K562 (cell line): ENCODE data around the gene PEX5. TPM values are rescaled to one million over a fixed set of nuclear protein-coding genes. Genes with fewer than 3 reads are reported as not detected.

Experiments
- ATAC-seq: fragments of 200-7000 bp; cut with Tn5 transposase; 3 replicates; pipeline ENCODE4 v1.9.1; 2020; ENCODE audit warnings: moderate library complexity
- BruUV-seq: library from RNA; stranded (reverse); fragments of 400-500 nt; replicated peaks from 2 replicates; lab custom pipeline; 2021; lab: Mats Ljungman, UMichigan
- CTCF ChIA-PET: fragments of 300-600 bp; formaldehyde crosslinking; extraction: SDS; loops from one replicate; lab custom pipeline; 2021; ENCODE audit warnings: low intra/inter-chr PET ratio; lab: Yijun Ruan, JAX
- POLR2A ChIA-PET: fragments of 300-600, 350-650 bp; sonication (Branson Sonifier 250); formaldehyde crosslinking; extraction: SDS; loops from one replicate; lab custom pipeline; 2021; ENCODE audit warnings: antibody characterized with exemption, inconsistent platforms; lab: Yijun Ruan, JAX
- DNase-seq, 4 experiments: peaks; one replicate each; pipeline versions ENCODE4 v3.0.0 to v3.0.0-alpha.2; 2011 to 2018; ENCODE audit warnings: low spot score in 3 of 4, mixed read lengths in 3 of 4; ENCODE audit errors: extremely low read depth in 1 of 4
- FAIRE-seq: peaks from 2 replicates; lab custom pipeline; 2011; peaks lifted over from hg19 to GRCh38; lab: Jason Lieb, UNC
- H2AFZ ChIP-seq: 2 replicates; pipeline ENCODE4 v1.6.0; 2011; ENCODE audit warnings: low read depth, low read length, control low read depth, inconsistent platforms
- H3K27ac ChIP-seq: fragments of 200-600 bp; 3 replicates; pipeline ENCODE4 v1.8.0; 2011; ENCODE audit warnings: low read depth, mild to moderate bottlenecking, control low read depth, inconsistent platforms, low read length, moderate library complexity, mixed read lengths; ENCODE audit errors: extremely low read depth
- H3K27me3 ChIP-seq, 2 experiments: fragments of 300-600 bp in 1 of 2; 2 replicates in 1 of 2; 3 replicates in 1 of 2; pipeline versions ENCODE4 v1.6.0 to v1.8.0; 2011; ENCODE audit warnings: inconsistent platforms in 2 of 2, low read length in 2 of 2, mild to moderate bottlenecking in 1 of 2, mixed read lengths in 1 of 2, moderate library complexity in 1 of 2; ENCODE audit not compliant: control insufficient read depth in 2 of 2, insufficient read depth in 2 of 2
- H3K36me3 ChIP-seq: fragments of 300-600 bp; 3 replicates; pipeline ENCODE4 v1.8.0; 2011; ENCODE audit warnings: mild to moderate bottlenecking, low read length, inconsistent platforms; ENCODE audit not compliant: control insufficient read depth, insufficient read depth
- H3K4me1 ChIP-seq, 2 experiments: fragments of 200-600 bp in 1 of 2; replicated peaks in 1 of 2; 2 replicates in 1 of 2; 3 replicates in 1 of 2; pipeline versions ENCODE4 v1.5.1 to v1.8.0; 2011; ENCODE audit warnings: inconsistent platforms in 2 of 2, low read length in 2 of 2, mild to moderate bottlenecking in 1 of 2, mixed read lengths in 1 of 2, moderate library complexity in 1 of 2; ENCODE audit not compliant: control insufficient read depth in 2 of 2, insufficient read depth in 2 of 2
- H3K4me2 ChIP-seq: 2 replicates; pipeline ENCODE4 v1.6.1; 2011; ENCODE audit warnings: low read length, control low read depth, inconsistent platforms, mixed read lengths; ENCODE audit not compliant: insufficient read depth
- H3K4me3 ChIP-seq: fragments of 200-600 bp; sonication (generic), shearing (Covaris generic); 2 replicates; pipeline ENCODE4 v1.5.1; 2016; ENCODE audit warnings: control low read depth, inconsistent platforms
- H3K79me2 ChIP-seq: fragments of 200-600 bp; 3 replicates; pipeline ENCODE4 v1.8.0; 2011; ENCODE audit warnings: low read length, inconsistent platforms; ENCODE audit not compliant: control insufficient read depth, insufficient read depth
- H3K9ac ChIP-seq, 2 experiments: 2 replicates each; pipeline versions ENCODE4 v1.6.0 to v1.6.1; 2011; ENCODE audit warnings: low read depth in 2 of 2, low read length in 2 of 2, control low read depth in 1 of 2, inconsistent platforms in 1 of 2, mild to moderate bottlenecking in 1 of 2, mixed read lengths in 1 of 2; ENCODE audit not compliant: insufficient read depth in 1 of 2
- H3K9me1 ChIP-seq: one replicate; pipeline ENCODE4 v1.6.0; 2011; ENCODE audit warnings: inconsistent platforms, mild to moderate bottlenecking, low read length, moderate library complexity; ENCODE audit not compliant: control insufficient read depth, insufficient read depth
- H3K9me3 ChIP-seq: replicated peaks from 2 replicates; pipeline ENCODE4 v1.5.1; 2011; ENCODE audit warnings: low read depth, low read length, inconsistent platforms; ENCODE audit not compliant: control insufficient read depth, insufficient read depth
- H4K20me1 ChIP-seq: replicated peaks from 2 replicates; pipeline ENCODE4 v1.6.1; 2011; ENCODE audit warnings: low read length, inconsistent platforms, mixed read lengths; ENCODE audit not compliant: control insufficient read depth, insufficient read depth
- BACH1 ChIP-seq: fragments of 200-800 bp; sonication (Bioruptor generic); IDR thresholded peaks from 2 replicates; pipeline ENCODE4 v1.6.1; 2016; ENCODE audit warnings: missing genetic modification characterization, missing compliant biosample characterization
- CEBPB ChIP-seq: fragments of 450-650 bp; IDR thresholded peaks from 2 replicates; pipeline ENCODE4 v1.6.1; 2016; ENCODE audit warnings: missing genetic modification characterization, missing compliant biosample characterization
- CEBPG ChIP-seq, 3 experiments: fragments of 200-800 bp in 1 of 3; sonication (Bioruptor generic) in 1 of 3; sonication (generic) in 1 of 3; formaldehyde crosslinking in 1 of 3; IDR thresholded peaks in 2 of 3; conservative IDR thresholded peaks in 1 of 3; 2 replicates each; pipeline versions ENCODE4 v1.6.1 to v1.8.0; 2016 to 2022; ENCODE audit warnings: missing compliant biosample characterization in 2 of 3, missing genetic modification characterization in 2 of 3, mild to moderate bottlenecking in 1 of 3, missing genetic modification reagents in 1 of 3
- NR0B1 ChIP-seq: fragments of 450-650 bp; IDR thresholded peaks from one replicate; pipeline ENCODE4 v1.6.1; 2018; ENCODE audit warnings: mild to moderate bottlenecking, moderate library complexity; ENCODE audit not compliant: partially characterized antibody
- TCF7 ChIP-seq: sonication (generic); IDR thresholded peaks from 2 replicates; pipeline ENCODE4 v1.6.1; 2016; ENCODE audit warnings: antibody characterized with exemption, borderline replicate concordance
- WGBS: fragments of 100-300 bp; shearing (Covaris generic); methylation state at CpG from one replicate; pipeline ENCODE4 v1.1.6; 2016; ENCODE audit warnings: low coverage, mixed read lengths; ENCODE audit not compliant: insufficient coverage; ENCODE audit errors: missing lambda C conversion rate; 5-methylcytosine and 5-hydroxymethylcytosine counted together
- in situ Hi-C: fragments of 300-500 bp; cut with MboI; formaldehyde crosslinking; loops from 4 replicates; pipeline ENCODE4 v1.15.0; 2018; ENCODE audit warnings: inconsistent platforms, mixed read lengths
- intact Hi-C: fragments of 100-400 bp; cut with micrococcal nuclease; formaldehyde crosslinking; loops from 2 replicates; pipeline ENCODE4 v1.14.2; 2022
- polyA plus RNA-seq, 8 experiments: library from polyadenylated mRNA; depleted of rRNA in 4 of 8; stranded (reverse) in 5 of 8; unstranded in 3 of 8; fragments of >200 nt; fragmentation: Nextera tagmentation in 2 of 8; fragmentation: Illumina TruSeq in 1 of 8; extraction: Ambion mirVana in 2 of 8; extraction: Trizol in 1 of 8; gene quantifications; 2 replicates each; pipeline versions ENCODE4 v1.2.1 to v1.2.3, GENCODE V29; 2011 to 2014; ENCODE audit warnings: inconsistent platforms in 1 of 8, missing spikeins in 1 of 8
- total RNA-seq, 7 experiments: library from RNA; depleted of rRNA in 6 of 7; stranded (reverse); fragments of >200 nt in 6 of 7; fragmentation: Illumina TruSeq in 2 of 7; extraction: Trizol in 2 of 7; gene quantifications; 2 replicates each; pipeline versions ENCODE4 v1.2.1 to v1.2.3, GENCODE V29; 2011 to 2021; ENCODE audit warnings: low replicate concordance in 1 of 7

The PEX5 gene
- total and polyA plus RNA-seq, 9 of the 15 experiments (the other 6 are each of a cell fraction or from before 2014, with no cell fraction given) = 1.4 to 26.1 (median 14.0) TPM

GRCh38 chr12:7176595-7176994 is 12.9 kb upstream of the PEX5 start (continued):
- TF ChIP-seq CEBPB = 0 out of 2 replicates have a peak, but pooled peaks have one; percentile 11
- TF ChIP-seq CEBPG (CRISPR knock-in tag; IDR thresholded peaks at IDR 0.05) = no peak
- peak in 1 of 2 experiments; percentile 23; a peak in 1 of 4 replicates for TF ChIP-seq CEBPG (tag; conservative IDR thresholded peaks at IDR 0.05 in 1 of 2, IDR thresholded peaks at IDR 0.05 in 1 of 2)
- TF ChIP-seq NR0B1 = no peak
- TF ChIP-seq, all 486 proteins: peak for 2

- DNase-seq = no peak
- ChIA-PET CTCF (no interaction called here), POLR2A (no interaction called here)
- TF ChIP-seq BACH1 (tag) = no peak
- TF ChIP-seq TCF7 = no peak
- H2AFZ ChIP-seq = no peak overlapping the region
- no peak for ATAC-seq
- no peaks in the 10 kb centered on the region for H3K79me2 ChIP-seq
- intact Hi-C loops = no loop called here
- no peak overlapping the region for H3K4me2 ChIP-seq
- 6% methylated on average over 2 of the region's 2 CpGs for WGBS
- no peak overlapping the region for H3K27ac ChIP-seq
- in situ Hi-C loops = no loop called here
- H3K27me3 ChIP-seq = no peaks in the 10 kb centered on the region; a peak in 1 of 5 replicates
- no peaks in the 10 kb centered on the region for H4K20me1 ChIP-seq
- no peaks in the 10 kb centered on the region for H3K9me3 ChIP-seq
- no peak overlapping the region for H3K4me3 ChIP-seq
- H3K4me1 ChIP-seq = no peaks in the 10 kb centered on the region
- no peak overlapping the region for H3K9ac ChIP-seq
- FAIRE-seq = no peak
- no peaks in the 10 kb centered on the region for H3K9me1 ChIP-seq
- no TSS peak for BruUV-seq
- H3K36me3 ChIP-seq = no peaks in the 10 kb centered on the region
Observed at GRCh38 chr12:7178481-7178880, 11.0 kb upstream of the PEX5 start.
